GM11168 (cell line): ENCODE results near the gene TLCD3B.
"Not testable (repeated sequence)": the region's sequence is repeated elsewhere in the genome, so short reads cannot be mapped to it uniquely, and the experiment has no call there.

Experiments used
- in situ Hi-C: fragments of 300-500 bp; cut with MboI; formaldehyde crosslinking; loops from one replicate; pipeline ENCODE4 v1.12.0; 2022; ENCODE audit warnings: low sequenced_read_pairs; ENCODE audit not compliant: unreplicated experiment

TLCD3B gene

DNA sequence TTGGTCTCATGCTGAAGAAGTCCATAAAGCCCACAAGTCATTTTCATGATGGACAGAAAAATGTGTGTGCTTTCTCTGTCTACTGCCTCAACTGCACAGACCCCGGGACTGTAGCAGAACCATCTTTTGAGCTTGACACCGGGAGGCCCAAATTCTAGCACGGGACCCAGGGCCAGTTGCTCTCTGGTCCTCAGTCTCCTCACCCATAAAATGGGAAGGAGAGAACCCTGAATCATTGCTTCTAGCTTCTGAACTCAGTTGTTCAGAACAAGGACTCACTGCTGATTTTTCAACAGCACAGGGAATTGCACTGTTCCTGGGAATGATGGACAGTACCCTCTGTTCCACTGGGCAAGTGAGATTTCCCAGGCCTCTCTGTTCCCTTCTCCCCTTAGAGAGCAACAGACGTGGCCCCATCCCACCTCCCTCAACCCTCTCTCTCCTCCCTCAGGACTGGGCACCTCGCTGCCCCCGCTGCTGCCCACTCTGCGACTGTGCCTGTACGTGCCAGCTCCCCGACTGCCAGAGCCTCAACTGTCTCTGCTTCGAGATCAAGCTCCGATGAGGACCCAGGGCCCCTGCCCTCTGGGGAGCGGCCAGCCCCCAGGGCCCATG lies 32.3 kb upstream of the TLCD3B start:
- in situ Hi-C loops: no loop called here

DNA sequence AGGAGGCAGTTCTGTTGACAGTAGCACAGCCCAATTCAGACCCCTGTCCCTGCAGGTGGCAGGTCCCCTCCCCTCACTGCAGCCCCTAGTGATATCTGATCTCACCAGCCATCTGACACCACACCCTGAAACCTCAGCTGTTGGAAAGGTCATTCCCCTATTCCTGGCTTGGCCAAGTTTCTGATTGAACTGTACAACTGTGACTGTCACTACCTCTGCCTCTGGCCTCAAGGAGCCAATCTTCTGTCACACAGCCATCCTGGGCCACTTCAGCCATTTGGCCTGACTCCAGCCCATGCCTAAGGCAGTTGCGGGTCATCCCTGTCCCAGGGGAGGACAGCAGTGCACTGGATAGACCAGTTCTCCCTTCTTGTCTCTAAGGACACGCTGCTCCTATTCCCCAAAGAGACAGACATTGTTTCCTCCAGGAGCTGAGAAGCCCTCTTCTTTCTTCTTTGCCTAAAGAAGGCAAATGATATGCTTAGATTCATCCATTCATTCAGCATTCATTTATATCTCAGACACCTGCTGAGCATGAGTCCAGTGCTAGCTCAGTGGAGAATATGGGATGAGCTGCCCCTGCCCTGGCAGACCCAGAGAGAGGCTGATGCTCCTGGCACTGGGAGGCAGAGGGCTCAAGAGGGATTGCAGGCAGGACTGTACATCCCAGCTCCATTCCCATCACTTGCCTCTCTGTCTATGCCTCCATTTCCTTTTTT lies 29.9 kb upstream of the TLCD3B start:
- in situ Hi-C loops: no loop called here

DNA sequence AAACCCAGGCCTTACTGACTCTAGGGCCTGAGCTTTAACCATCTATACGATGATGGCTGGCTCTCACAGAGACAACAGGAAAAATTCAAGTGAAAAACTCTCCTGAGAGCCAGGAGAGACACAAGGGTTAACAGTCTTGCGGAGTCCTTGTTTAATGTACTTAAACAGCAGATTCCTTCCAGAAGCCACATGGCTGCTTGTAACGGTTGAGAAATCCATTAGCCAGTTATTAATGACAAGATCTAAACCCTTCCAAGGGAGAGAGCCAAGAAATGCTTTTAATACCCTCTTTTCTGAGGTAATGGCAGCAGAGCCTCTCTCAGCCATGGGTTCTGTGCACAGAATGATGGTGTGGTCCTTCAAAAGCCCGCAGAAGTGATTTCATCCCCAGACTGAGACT lies 29.3 kb upstream of the TLCD3B start:
- in situ Hi-C loops: no loop called here

DNA sequence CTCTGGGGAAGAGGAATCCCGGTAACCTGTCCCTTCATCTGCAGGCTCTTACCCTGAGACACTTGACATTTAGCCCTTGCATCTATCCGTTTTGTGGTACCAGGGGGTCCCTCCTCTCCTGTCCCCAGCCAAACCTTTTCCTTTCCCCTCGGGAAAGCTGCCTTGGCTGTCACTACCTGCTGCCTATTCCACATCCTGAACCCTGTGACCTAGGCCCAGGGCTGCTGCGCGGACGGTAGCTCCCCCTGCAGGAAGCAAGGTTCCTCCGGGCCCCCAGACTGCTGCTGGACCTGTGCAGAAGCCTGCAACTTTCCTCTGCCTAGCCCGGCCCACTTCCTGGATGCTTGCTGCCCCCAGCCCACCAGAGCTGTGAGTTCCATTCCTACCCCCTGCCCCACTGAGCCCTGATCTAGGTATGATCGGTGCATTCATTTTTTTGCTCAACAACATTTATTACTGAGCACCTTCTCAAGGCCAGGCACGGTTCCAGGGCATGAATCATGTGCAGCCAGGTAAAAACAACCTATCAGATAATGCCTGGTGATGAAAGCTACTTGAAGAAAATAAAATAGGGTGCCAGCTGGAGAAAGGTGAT lies 24.0 kb upstream of the TLCD3B start:
- in situ Hi-C loops: no loop called here

DNA sequence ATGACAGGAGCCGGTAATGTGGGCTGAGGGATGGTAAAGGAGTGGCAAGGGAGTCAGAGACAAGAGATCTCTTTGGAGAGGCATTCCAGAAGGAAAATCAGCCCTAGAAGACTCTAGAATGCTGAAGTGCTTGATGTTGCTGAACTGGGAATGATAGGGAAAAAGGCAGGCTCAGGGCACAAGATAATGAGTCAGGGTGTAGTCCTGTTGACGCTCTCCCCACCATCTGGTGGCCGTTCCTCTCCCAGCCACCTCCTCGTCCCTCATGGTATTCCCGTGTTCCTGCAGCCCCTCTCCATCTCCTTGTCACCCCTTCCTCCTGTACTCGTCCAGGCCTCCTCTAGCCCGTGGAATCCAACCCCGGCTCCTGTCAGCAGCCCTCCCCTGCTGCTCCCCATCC lies 23.4 kb upstream of the TLCD3B start:
- in situ Hi-C loops: no loop called here

DNA sequence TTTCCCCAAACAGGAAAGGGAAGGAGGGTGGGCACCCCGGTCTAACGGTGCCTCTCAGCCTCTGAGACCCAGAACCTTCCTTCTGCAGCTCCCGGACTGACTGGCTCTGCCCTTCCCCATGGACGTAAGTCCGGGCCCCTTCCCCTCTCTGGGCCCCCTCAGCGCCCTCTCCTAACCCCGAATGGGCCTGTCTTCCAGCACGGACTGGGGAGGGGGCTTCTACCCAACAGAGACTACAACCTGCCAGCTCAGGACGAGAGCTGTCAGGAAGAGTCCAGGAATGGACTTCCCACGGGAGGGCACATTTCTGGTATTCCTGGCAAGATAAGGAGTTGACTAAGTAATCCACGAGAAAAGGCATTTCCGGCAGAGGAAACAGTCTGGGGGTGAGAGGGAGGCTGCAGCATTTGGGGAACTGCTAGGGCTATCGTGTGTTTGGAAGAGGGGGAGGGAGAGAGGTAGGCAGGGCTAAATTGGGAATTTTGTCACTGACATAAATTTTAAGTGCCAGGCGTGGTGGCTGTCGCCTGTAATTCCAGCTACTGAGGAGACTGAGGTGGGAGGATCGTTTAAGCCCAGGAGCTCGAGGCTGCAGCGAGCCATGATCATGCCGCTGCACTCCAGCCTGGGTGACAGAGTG lies 22.4 kb upstream of the TLCD3B start:
- in situ Hi-C loops: no loop called here

DNA sequence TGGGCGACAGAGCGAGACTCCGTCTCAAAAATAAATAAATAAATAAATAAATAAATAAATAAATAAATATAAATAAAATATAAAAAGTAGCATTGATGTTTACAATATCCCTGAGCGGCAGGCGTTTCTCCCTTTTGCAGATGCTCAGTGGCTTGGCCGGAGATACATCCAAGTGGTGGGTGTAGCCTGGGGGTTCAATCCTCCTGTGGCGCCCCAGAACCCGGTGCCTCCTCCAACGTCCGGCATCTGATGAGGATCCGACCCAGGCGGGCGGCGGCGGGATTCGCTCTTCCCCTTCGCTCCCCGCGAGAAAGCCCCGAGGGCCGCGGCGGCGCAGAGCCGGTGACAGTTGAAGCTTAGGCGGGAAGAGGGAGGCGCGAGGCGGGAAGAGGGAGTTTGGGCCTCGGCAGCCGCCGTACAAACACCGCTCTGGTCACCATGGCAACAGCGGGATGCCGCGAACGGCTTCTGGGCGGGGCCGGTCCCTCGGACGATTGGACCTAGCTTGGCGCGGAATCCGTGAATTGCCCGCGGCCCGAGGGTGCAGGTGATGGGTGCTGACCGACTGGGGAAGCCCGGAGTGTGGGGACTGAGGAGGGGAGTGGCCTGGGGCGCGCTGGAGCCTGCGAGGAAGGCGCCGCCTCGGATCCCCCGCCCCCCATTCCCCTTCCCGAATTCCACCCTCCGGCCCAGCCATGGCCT lies 21.8 kb upstream of the TLCD3B start:
- in situ Hi-C loops: no loop called here

DNA sequence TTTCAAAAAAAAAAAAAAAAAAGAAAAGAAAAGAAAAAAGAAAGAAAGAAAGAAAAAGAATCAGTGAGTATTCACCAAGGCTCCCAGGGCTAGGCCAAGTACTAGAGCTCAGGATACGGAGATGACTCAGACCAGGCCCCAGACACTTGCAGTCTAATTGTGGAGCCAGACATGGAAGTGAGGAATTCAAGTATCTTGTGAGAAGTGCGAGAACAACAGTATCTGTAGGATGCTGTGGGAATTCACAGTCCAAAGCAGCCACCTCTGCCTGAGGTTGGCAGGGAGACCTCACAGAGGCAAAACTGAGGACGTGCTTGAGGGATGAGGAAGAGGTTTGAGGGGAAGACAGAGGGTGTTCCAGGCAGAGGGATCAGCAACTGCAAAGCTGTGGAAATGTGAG lies 20.4 kb upstream of the TLCD3B start:
- in situ Hi-C loops: no loop called here

DNA sequence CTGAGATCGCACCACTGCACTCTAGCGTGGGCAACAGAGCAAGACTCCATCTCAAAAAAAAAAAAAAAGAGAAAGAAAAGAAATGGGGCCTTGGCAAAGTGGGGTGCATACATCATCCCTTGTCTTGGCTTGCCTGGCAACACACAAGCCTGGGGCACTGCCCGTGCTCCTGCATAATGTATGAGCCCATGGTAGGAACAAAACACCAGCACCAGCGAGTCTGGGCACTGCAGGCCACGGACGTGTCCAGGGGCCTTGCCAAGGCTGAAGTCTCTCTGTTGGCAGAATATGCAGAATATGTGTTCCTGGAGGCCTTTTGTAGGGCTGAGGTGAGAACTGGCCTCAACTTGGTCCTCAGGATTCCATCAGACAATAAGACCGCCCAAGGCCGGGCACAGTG lies 18.8 kb upstream of the TLCD3B start:
- in situ Hi-C loops: no loop called here

DNA sequence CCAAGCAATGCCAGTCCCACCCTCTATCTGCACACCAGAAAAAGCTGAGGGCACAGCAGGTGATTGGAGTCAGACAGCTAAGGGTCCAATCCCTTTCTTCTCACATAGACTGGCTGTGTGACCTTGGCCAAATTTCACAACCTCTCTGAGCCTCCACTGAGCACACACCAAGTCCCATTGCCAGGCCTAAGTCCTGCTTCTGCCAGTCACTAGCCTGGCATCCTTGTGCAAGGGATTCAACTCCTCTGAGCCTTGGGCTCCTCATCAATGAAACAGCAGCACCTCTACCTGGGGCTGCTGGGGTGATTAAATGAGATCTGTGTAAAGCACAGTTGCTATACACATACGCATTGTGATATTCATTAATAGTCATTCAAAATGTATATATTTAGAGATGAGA lies 15.5 kb upstream of the TLCD3B start:
- in situ Hi-C loops: no loop called here

DNA sequence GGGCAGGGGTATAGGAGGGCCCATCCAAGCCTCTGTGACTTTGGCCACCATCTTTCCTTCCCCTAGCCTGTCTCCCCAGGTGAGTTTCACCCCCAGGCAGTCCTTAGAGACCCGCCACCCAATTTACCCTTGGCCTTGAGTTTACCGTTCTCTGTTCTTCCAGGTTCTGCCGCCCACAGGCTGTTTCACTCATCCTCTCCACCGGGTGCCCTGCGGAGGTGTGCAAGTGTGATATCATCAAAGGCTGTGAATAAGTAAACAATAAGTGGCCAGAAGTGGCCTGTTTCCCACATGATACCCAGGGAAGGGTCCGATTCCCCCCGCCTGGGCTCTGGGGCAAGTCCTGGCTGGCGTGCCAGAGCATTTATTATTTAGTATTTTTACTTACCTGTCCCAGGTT lies 15.1 kb upstream of the TLCD3B start:
- in situ Hi-C loops: no loop called here

DNA sequence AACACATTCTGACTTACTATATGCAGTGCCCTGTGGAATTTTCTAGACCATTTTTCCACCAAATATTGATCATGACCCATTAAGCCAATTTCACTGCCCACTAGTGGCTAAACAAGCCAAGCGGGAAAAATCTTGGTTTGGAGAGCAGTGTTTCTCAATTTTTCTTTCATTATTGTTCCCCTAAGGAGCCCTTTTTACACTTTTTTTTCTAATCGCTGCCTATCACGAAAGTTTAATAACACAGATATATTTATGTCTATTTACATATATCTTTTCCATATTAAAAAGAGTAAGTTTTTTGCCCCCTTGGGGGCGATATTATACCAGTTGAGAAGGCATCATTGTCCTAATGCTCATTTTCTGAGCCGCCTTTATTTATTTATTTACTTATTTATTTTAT lies 10.8 kb upstream of the TLCD3B start:
- in situ Hi-C loops: no loop called here

DNA sequence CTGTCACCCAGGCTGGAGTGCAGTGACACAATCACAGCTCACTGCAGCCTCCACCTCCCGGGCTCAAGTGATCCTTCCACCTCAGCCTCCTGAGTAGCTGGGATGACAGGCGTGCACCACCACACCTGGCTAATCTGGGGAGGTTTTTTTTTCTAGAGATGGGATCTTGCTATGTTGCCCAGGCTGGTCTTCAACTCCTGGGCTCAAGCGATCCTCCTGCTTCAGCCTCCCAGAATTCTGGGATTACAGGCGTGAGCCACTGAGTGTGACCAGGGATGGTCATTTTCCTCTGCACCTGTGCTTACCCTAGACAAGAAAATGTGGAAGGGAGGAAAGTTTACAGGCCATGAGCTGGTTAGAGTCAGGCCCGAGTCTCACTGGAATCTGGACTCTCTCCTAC lies 9.6 kb upstream of the TLCD3B start:
- in situ Hi-C loops: not testable (repeated sequence)

DNA sequence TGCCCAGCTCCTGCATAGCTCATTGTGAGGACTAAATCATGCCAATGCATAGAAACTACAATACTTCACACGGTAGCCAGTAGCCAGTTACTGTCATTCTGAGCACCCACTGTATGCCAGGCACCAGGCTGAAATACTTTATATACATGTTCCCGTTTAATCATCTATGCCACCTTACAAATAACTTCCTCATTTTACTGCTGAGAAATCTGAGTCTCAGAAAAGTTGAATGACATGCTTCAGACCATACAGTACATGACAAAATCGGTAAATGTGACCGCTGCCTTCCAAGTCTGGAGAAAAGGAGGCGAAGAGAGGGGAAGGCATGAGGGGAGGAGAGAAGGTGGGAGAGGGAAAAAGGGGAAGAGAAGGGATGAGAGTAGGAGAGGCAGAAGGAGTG lies 9.2 kb upstream of the TLCD3B start:
- in situ Hi-C loops: no loop called here

DNA sequence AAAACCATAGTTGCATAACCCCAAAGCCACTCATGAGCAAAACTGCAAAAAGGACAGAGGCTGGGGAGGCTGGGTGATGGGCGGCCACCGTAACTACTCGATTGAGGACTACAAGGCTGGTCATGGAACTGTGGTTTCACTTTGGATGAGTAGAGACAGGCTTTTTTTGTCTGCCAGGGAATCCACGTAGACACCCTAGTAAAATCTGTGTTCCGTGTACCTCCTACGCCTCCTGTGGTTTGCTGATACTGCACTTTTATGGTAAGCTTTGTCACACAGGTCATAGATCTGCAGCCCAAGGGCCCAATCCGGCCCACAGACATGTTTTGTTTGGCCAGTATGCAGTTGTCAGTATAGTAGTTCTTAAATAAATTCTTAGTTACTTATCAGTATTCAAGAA lies 2.2 kb upstream of the TLCD3B start:
- in situ Hi-C loops: no loop called here

DNA sequence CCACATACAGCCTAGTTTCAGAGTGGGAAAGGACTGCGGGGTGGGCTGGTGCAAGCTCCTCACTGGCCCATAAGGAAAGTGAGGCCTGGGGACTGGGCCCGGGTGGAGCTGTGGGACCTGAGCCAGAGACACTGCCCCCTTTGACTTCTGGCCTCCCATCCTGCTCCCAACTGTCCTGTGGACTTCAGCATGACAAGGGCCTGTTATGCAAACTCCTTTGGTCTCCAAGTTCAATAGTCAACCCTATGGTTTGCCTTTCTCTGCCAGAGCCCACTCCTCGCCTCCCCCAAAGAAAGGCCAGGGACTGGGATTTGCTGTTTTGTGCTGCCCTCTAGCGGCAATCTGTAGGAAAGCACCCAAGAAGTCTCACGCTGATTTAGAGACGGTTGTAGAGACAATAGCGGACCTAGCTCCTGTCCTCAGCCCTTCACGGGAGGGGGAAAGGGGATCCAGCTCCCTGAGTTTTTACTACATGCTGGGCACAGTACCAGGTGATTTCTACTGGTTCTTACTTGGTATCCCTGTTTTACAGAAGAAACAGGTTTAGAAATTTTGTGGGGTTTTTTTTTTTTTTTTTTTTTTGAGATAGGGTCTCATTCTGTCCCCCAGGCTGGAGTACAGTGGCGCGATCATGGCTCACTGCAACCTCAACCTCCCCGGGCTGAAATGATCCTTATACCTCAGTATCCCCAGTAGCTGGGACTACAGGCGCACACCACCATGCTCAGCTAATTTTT lies 1.2 kb upstream of the TLCD3B start:
- in situ Hi-C loops: no loop called here

DNA sequence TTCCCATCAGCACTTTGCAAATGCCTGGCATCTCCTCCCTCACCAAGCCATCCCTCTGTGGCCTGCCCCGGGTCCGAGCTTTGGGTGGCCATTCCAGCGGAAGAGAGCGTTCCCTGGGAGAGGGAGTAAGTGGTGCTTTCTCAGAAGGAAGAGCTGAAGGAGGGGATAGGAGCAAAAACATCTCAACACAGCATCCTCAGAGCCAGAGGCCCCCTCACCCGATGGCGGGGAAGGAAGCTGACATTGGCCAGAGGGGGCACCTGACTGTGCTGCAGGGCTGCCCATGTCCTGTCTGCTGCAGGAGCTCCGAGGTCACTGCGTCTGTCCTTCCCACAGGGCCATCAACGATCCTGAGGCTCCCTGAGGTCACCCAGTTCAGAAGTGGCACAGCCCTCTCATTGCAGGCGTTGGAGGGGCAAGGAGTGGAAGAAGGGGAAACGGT lies 427 bp upstream of the TLCD3B start:
- in situ Hi-C loops: no loop called here

DNA sequence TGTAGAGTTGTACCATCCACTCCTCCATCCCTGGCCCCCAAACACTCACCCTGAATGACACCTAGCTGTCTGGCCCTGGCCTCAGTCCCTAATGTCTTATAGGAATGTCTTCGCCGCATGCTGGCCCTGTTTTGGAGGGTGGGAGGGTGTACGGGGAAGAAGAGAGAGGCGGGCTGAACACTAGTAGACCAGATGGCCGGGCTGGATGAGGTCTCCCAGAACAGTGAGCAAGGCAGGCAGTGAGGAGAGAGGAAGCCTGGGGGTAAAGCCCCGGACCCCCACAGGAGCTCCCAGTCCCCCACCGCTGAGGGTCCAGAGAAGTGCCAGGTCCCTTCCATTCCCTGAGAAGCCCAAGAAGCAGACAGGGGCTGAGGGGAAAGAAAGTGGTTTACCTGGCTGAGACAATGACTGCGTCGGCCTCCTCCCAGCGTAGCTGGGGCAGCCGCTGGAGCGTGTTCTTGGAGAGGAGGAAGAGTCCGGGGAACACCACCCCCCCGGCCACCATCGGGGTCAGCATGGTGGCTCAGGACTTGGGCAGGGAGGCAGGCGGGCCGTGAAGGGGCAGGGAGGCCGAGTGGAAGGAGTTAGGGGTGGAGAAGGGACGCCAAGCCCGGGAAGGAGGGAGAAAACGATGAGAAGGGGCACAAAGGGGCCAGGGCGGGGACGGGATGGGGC lies 923 bp downstream of the TLCD3B start:
- in situ Hi-C loops: no loop called here

DNA sequence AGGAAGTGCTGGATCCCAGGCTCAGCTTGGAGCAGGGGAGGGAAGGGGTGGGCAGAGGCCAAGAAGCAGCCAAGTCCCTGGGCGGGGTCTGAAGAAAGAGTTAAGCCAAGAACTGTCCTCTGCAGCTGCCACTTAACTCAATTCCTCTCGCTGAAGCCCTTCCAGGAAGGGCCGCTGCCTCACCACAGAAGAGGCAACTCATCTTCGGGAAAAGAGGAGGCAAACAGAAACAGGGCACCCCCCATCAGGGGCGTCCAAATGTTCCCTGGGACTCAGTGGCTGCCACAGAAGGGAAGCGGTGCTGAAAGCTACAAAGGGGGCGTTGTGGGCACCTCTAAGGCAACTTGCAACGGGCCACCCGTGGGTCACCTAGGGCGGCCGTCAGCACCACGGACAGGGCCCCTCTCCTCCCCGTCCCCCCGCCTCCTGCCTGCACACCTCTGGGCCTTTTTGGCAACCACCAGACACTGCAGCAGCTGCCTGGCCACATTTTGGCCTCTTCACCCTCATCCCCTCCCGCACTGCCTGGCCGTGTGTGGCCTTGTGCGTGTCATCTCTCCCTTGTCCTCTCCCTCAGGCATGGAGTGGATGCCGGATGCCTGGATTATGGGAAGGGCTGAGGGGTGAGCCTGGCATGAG lies 2.5 kb downstream of the TLCD3B start:
- in situ Hi-C loops: no loop called here
